Loucy (cell line): ENCODE data around the gene KRT37.

ENCODE experiments used
- H2AFZ ChIP-seq: fragments of 200-600 bp; sonication (generic); 2 replicates; pipeline ENCODE4 v1.6.0; 2016; ENCODE audit warnings: antibody characterized with exemption, mild to moderate bottlenecking, low read length, moderate library complexity
- H3F3A ChIP-seq: fragments of 200-600 bp; 2 replicates; pipeline ENCODE4 v1.6.0; 2016; ENCODE audit warnings: antibody characterized with exemption, low read depth, mild to moderate bottlenecking
- H3K27me3 ChIP-seq: fragments of 200-600 bp; sonication (generic); 2 replicates; pipeline ENCODE4 v1.6.1; 2014; ENCODE audit warnings: low read length, mild to moderate bottlenecking; ENCODE audit not compliant: insufficient read depth, poor library complexity, severe bottlenecking
- H3K36me3 ChIP-seq: fragments of 200-600 bp; sonication (generic); 2 replicates; pipeline ENCODE4 v1.6.1; 2016; ENCODE audit warnings: low read length; ENCODE audit not compliant: insufficient read depth
- H3K4me1 ChIP-seq: fragments of 200-600 bp; sonication (generic); 2 replicates; pipeline ENCODE4 v1.5.1; 2014; ENCODE audit warnings: low read length, mild to moderate bottlenecking; ENCODE audit not compliant: insufficient read depth, poor library complexity, severe bottlenecking
- H3K4me2 ChIP-seq: fragments of 200-600 bp; sonication (generic); 2 replicates; pipeline ENCODE4 v1.6.0; 2014; ENCODE audit warnings: antibody characterized with exemption, low read length, low read depth, mild to moderate bottlenecking; ENCODE audit not compliant: poor library complexity, severe bottlenecking
- H3K4me3 ChIP-seq: fragments of 200-600 bp; sonication (generic); 2 replicates; pipeline ENCODE4 v1.5.1; 2014; ENCODE audit warnings: low read length, mild to moderate bottlenecking, mixed read lengths; ENCODE audit not compliant: poor library complexity, severe bottlenecking
- H3K79me2 ChIP-seq: fragments of 200-600 bp; sonication (generic); 2 replicates; pipeline ENCODE4 v1.6.1; 2014; ENCODE audit warnings: low read length; ENCODE audit not compliant: insufficient read depth
- H3K9ac ChIP-seq: fragments of 200-600 bp; sonication (generic); 2 replicates; pipeline ENCODE4 v1.6.0; 2014; ENCODE audit warnings: mild to moderate bottlenecking, low read depth, low read length, moderate library complexity; ENCODE audit not compliant: poor library complexity, severe bottlenecking
- H3K9me2 ChIP-seq: fragments of 200-600 bp; sonication (generic); replicated peaks from 2 replicates; pipeline ENCODE4 v1.6.1; 2016; ENCODE audit warnings: low read depth, low read length, mixed read lengths
- H3K9me3 ChIP-seq: fragments of 200-600 bp; sonication (generic); 2 replicates; pipeline ENCODE4 v1.6.1; 2014; ENCODE audit warnings: mild to moderate bottlenecking, antibody characterized with exemption, low read length, low read depth; ENCODE audit not compliant: insufficient read depth
- H4K20me1 ChIP-seq: fragments of 200-600 bp; sonication (generic); 2 replicates; pipeline ENCODE4 v1.6.0; 2014; ENCODE audit warnings: antibody characterized with exemption, low read length, mild to moderate bottlenecking; ENCODE audit not compliant: insufficient read depth, poor library complexity, severe bottlenecking
- CTCF ChIP-seq: fragments of 200-600 bp; sonication (generic); conservative IDR thresholded peaks from 2 replicates; pipeline ENCODE4 v1.5.1; 2014; ENCODE audit warnings: mild to moderate bottlenecking, antibody characterized with exemption, low read length
- EZH2phosphoT487 ChIP-seq: fragments of 200-600 bp; IDR thresholded peaks from 2 replicates; pipeline ENCODE4 v1.6.1; 2018; ENCODE audit warnings: antibody characterized with exemption, mild to moderate bottlenecking, moderate library complexity, borderline replicate concordance

Gene KRT37

GRCh38 chr17:41407226-41407625 lies 17.2 kb downstream of the KRT37 start:
- no peaks in the 10 kb centered on the region for H3K79me2 ChIP-seq
- no peaks in the 10 kb centered on the region for H3K9me3 ChIP-seq
- no peaks in the 10 kb centered on the region for H3K9me2 ChIP-seq
- no peak overlapping the region for H3K9ac ChIP-seq
- H4K20me1 ChIP-seq = no peaks in the 10 kb centered on the region
- H3K27me3 ChIP-seq = no peaks in the 10 kb centered on the region
- H3K4me1 ChIP-seq = peaks cover 3% of the 10 kb centered on the region
- no peak for TF ChIP-seq CTCF
- TF ChIP-seq EZH2phosphoT487 = no peak
- no peaks in the 10 kb centered on the region for H3K36me3 ChIP-seq
- no peak overlapping the region for H3K4me3 ChIP-seq
- H3K4me2 ChIP-seq = no peak overlapping the region
- no peak overlapping the region for H2AFZ ChIP-seq
- H3F3A ChIP-seq = no peaks in the 10 kb centered on the region

GRCh38 chr17:41406205-41406604 lies 18.2 kb downstream of the KRT37 start:
- Histone ChIP-seq H3K27me3 (no peaks in the 10 kb centered on the region), H3K4me3 (no peak overlapping the region), H3K36me3 (no peaks in the 10 kb centered on the region), H3K79me2 (no peaks in the 10 kb centered on the region), H3K9me2 (no peaks in the 10 kb centered on the region), H3F3A (no peaks in the 10 kb centered on the region), H4K20me1 (no peaks in the 10 kb centered on the region), H3K9me3 (no peaks in the 10 kb centered on the region), H2AFZ (no peak overlapping the region), H3K4me1 (peaks cover 3% of the 10 kb centered on the region), H3K4me2 (no peak overlapping the region), H3K9ac (no peak overlapping the region)
- TF ChIP-seq EZH2phosphoT487 (no peak), CTCF (no peak)

- H3K4me1 ChIP-seq = peaks cover 3% of the 10 kb centered on the region
- H3K4me3 ChIP-seq = no peak overlapping the region
- no peak overlapping the region for H2AFZ ChIP-seq
- TF ChIP-seq EZH2phosphoT487 = no peak
- no peak for TF ChIP-seq CTCF
- no peaks in the 10 kb centered on the region for H3K9me3 ChIP-seq
- H4K20me1 ChIP-seq = no peaks in the 10 kb centered on the region
- no peak overlapping the region for H3K4me2 ChIP-seq
- H3F3A ChIP-seq = no peaks in the 10 kb centered on the region
- H3K9ac ChIP-seq = no peak overlapping the region
- H3K27me3 ChIP-seq = no peaks in the 10 kb centered on the region
- H3K79me2 ChIP-seq = no peaks in the 10 kb centered on the region
- H3K36me3 ChIP-seq = no peaks in the 10 kb centered on the region
- H3K9me2 ChIP-seq = no peaks in the 10 kb centered on the region
Observed at GRCh38 chr17:41404024-41404671, 20.2 kb downstream of the KRT37 start.
